Measurements from ENCODE around the gene DNAH6.
"Not testable (repeated sequence)": the region's sequence is repeated elsewhere in the genome, so short reads cannot be mapped to it uniquely, and the experiment has no call there.

Gene DNAH6

GRCh38 chr2:84516234-84516986 is at the start of gene DNAH6:
DNAH6 (plus strand) TSS chr2:84516498; CDS start chr2:84517827, 1,329 bp downstream.
- peak; percentile 74 for DNase-seq (ENCODE audit: low read depth)

GRCh38 chr2:84467389-84467788 is 48.9 kb upstream of the DNAH6 start:
- DNase-seq (ENCODE audit: low read depth) = no peak

DNA sequence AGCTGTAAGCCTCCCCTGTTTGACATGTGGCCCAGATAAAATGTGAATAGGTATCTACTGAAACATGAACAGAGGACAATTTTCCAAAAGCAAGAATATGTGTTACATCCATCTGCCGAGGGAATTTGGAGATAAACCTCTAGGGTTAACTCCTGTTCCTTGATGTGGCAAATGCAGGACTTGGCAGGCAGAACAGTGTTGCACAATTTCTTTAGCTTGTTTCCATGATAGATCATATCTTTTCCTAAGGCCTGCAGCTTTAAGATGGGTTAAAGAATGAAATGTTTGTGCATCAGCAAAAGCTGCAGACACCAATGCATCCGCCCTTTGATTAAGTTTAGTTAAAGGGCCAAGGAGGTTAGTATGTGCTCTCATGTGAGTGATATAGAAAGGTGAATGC is 43.9 kb upstream of the DNAH6 start:
- DNase-seq (ENCODE audit: low read depth) = not testable (repeated sequence)

DNA sequence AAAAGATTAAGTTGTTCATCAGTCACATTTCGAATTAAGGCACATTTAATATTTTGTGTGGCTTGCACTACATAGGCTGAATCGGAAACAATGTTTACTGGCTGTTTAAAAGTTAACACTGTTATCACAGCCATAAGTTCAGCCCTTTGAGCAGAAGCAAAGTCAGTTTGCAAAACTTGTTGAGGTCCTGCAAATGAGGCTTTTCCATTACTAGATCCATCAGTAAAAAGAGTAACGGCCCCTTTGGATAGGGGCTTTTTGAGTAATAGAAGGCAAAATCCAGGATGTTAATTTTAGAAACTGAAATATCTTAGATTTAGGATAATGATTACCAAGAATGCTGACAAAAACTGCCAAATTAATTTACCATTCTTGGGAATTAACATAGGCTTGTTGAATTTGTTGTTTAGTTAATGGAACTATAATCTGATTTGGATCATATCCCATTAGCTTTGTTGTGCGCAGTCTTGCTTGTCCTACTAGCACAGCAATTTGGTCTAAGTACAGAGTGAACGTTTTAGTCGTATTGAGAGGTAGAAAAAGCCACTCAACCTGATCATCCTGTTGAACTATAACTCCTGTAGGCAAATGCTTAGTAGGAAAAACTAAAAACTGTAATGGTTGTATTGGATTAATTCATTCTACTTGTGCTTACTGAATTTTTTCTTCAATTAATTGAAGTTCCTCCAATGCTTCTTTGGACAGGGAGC is 43.3 kb upstream of the DNAH6 start:
- DNase-seq (ENCODE audit: low read depth) = no peak

- DNase-seq (ENCODE audit: low read depth) = no peak
Observed at GRCh38 chr2:84474176-84474575, 42.1 kb upstream of the DNAH6 start.

DNA sequence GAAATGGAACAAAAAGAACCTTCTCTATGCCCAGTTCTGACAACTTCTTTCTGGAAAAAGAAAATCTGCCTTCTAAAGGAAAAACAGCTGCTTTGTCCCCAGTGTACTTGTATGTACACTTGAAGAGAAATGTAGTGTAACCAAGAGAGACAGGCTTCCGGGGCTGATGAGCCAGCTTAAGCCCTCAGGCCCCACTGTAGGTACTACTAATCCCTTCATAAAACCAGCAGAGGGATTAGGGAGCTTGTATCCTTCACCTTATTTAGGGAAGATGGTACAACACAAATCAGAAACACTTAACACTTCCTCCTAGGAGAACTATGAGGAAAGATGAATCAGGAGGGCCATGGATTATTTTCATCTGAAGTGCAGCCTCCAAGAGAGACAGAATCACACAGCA is 38.4 kb upstream of the DNAH6 start:
- DNase-seq (ENCODE audit: low read depth) = no peak

- no peak for DNase-seq (ENCODE audit: low read depth)
Observed at GRCh38 chr2:84478867-84479266, 37.4 kb upstream of the DNAH6 start.

DNA sequence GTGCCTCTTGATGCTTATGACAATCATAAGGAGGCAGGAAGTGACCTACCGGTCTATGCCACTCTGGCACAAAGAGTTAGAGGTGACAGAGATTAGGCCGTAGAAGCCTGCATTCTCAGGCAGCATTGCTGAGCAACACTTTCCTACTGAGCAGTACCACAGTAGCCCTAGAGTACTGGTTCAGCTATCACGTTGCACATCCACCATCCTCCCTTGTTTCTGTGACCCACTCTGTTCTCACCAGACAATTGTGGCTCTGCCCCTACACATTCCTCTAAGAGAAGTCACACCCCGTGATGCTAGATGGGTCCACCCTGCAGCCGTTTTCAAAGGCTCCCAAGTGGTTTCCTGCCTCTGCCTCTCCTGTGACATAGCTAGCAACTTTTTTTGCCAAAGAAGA is 34.6 kb upstream of the DNAH6 start:
- DNase-seq (ENCODE audit: low read depth) = no peak

DNA sequence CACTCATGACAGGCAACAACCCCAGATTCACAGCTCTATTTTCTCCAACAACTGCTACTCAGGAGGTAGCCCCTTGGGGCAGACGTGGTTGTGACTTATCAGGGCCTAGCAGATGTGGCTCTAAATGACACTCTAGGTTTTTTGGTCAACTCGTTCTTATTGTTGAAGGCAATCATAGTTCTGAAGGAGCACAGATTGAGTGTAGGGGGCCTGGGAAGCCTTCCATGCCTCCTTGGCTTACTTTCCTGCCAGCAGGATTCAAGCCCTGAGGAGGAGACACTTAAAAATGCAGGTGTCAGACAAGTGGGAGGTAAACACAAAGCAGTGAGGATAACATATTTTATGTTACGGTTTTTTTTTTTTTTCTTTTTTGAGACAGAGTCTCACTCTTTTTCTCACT is 33.7 kb upstream of the DNAH6 start:
- DNase-seq (ENCODE audit: low read depth) = no peak

GRCh38 chr2:84483320-84483719 is 33.0 kb upstream of the DNAH6 start:
- no peak for DNase-seq (ENCODE audit: low read depth)

GRCh38 chr2:84486441-84487115 is 29.7 kb upstream of the DNAH6 start:
- DNase-seq (ENCODE audit: low read depth) = no peak

DNA sequence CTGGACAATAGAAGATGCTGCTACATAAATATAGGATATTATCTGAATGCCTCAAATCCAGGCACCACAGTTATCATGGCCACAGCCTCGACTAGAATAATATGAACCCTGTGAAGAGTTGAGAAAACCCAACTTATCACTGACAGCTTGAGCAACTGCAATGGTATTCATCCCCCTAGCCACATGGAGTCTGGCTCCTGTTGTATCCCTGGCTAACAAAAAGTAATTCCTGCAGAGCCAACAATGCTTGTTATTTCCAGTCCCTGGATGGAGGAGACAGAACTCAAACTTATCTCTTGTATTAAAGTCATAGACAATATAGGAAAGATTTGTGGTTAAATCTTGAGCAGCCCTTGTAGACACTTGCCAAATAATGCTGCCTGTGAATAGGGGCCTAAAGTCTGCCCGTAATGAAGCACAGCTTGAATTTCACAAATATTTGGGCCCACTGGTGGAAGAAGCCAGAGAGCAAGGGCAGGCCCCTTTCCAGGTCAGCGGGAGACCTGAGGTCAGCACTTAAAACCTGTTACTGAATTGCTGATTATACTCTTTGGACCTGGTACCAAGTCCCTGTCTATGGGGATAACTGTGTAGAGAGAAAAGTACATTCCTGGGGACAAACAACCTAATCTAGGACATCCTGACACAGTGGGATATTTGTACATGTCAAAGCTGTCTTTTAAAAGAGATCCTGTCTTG is 28.9 kb upstream of the DNAH6 start:
- DNase-seq (ENCODE audit: low read depth) = no peak

DNA sequence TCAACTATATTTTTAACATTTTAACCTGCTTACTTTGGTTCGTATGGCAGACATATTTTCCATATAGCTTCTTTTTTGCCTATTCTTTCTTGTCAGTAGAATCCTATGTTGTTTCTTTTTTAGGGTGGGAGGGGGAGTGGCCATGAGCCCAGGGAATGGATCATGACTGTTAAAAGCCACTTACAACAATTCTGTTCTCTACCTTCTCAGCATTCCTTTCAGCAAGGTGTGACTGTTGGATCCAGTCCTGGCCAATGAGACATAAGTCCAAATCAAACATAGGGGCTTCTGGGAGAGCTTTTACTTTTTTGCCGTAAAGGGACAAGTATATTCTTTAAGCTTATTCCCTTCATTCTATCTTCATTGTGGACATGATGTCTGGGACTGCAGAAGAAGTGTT is 25.0 kb upstream of the DNAH6 start:
- no peak for DNase-seq (ENCODE audit: low read depth)

DNA sequence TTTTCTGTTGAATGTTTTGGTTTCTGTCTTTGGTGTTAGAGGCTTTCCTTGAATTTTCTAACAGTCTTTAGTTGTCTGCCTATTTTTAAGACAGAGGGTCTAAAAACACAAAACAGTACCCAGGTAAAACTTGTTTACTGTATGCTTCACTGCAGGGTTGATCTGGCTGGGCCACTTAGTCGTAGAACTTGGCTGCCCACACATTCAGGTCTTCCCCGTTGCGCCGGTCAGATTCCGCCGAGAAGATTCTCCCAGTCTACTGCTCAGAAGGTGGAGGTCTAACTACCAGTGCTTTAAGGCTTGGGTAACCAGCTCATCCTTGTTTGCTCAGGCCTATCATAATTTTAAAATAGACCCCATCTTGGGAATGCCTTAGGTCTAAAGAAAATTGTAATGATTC is 24.6 kb upstream of the DNAH6 start:
- DNase-seq (ENCODE audit: low read depth) = no peak

GRCh38 chr2:84492571-84492970 is 23.7 kb upstream of the DNAH6 start:
- no peak for DNase-seq (ENCODE audit: low read depth)

DNA sequence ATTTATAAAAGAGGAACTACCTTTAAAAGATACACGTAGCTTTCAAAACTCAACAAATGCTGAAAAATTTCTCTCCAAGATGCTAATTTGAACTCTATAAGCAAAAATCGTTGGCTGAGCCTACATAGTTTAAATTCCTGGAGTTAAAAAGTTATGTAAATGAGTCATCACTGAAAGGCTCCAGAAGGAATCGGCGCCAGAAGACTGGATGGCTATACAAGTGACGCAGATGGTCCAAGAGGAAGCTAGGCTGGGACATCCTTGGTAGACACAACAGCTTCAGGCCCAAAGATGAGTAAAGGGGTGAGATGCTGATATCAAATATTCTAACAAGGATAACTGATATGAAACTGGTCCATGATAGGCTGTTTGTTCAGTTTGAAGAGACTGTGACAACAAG is 22.8 kb upstream of the DNAH6 start:
- DNase-seq (ENCODE audit: low read depth) = no peak

DNA sequence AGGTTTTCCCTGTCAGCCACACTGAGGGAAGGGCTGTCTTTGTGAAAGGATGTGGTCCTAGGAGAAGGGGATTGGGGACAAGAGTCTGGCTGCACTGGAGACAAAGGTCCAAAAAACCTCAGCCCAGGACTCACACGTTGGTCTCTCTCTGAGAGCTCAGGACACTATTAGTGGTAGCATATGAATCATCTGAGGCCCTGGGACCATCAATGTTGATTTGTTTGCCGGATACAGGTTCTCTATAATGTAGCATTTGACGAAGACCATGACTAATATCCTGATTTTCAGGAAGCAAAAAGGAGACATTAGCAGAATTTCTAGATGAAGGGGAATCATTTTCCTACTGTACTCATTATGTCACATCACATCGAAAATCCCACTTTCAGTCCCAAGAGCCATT is 22.2 kb upstream of the DNAH6 start:
- no peak for DNase-seq (ENCODE audit: low read depth)

- DNase-seq (ENCODE audit: low read depth) = no peak
Observed at GRCh38 chr2:84495539-84496146, 20.7 kb upstream of the DNAH6 start.

DNA sequence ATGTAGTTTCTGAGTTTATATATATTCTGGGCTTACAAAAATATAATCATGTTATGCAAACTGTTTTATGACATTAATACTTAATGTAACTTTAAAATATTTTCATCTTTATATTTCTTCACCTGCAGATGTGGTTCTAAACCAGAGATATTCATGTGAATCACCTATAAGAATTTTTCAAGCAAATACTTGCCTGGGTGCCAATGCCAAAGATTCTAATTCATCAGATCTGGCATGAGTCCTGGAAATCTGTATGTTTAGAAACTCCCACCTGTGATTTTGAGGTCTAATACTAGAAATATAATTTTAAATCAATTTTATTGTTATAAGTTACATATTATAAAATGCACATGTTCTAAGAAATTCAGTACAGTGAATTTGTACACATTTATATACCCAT is 19.9 kb upstream of the DNAH6 start:
- DNase-seq (ENCODE audit: low read depth) = no peak

- DNase-seq (ENCODE audit: low read depth) = no peak
Observed at GRCh38 chr2:84497285-84497684, 19.0 kb upstream of the DNAH6 start.

DNA sequence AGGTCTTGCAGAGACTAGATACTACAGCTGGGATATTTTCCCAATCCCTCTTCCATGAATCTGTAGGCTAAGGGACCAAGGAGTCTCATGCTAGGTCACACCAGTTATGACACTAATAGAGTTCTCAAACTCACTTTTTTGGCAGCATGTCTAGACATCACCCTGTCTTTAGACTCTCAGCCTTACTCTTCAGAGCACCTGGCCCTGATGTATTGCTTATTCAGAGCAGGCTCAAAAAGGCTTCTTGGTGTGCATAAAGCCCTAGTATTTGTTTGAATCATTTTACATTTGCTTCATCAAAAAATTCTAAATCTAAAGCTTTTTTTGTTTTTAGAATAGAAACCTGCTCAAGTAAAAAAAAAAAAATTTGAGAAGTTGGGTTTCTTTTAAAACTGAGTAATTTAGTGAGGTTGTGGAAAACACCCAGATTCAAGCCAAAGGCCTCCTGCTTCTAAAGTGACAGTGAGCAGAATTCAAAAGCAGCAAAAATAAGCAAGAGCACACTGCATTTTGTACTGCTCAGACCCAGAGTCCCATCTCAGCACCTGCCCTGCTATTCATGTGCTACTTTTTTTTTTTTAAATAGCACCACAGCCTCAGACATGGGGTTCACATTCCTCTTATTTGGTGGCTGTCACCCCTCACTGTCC is 18.0 kb upstream of the DNAH6 start:
- DNase-seq (ENCODE audit: low read depth) = no peak

- DNase-seq (ENCODE audit: low read depth) = not testable (repeated sequence)
Observed at GRCh38 chr2:84511024-84511423, 5.3 kb upstream of the DNAH6 start.
